Chondrocyte (in vitro differentiated cells): ENCODE data around the gene ZDHHC8. TPM values are rescaled to one million over a fixed set of nuclear protein-coding genes. Genes with fewer than 3 reads are reported as not detected.

Experiments used
- DNase-seq: peaks from one replicate; pipeline ENCODE4 v3.0.0; 2021; ENCODE audit warnings: mixed read lengths, low spot score
- H3K27ac Mint-ChIP-seq: one replicate; pipeline ENCODE4 v1.8.0; 2021; ENCODE audit warnings: mild to moderate bottlenecking, moderate library complexity, mixed read lengths; ENCODE audit not compliant: unreplicated experiment
- H3K27me3 Mint-ChIP-seq: 2 replicates; pipeline ENCODE4 v1.8.0; 2021; ENCODE audit warnings: low read depth, mixed read lengths
- H3K36me3 Mint-ChIP-seq: 2 replicates; pipeline ENCODE4 v1.8.0; 2021; ENCODE audit warnings: low read depth, mixed read lengths
- H3K4me1 Mint-ChIP-seq: 2 replicates; pipeline ENCODE4 v1.8.0; 2021; ENCODE audit warnings: low read depth, mild to moderate bottlenecking, mixed read lengths
- H3K4me3 Mint-ChIP-seq: one replicate; pipeline ENCODE4 v1.8.0; 2021; ENCODE audit warnings: mild to moderate bottlenecking, moderate library complexity, mixed read lengths; ENCODE audit not compliant: unreplicated experiment
- H3K9me3 Mint-ChIP-seq: 2 replicates; pipeline ENCODE4 v1.8.0; 2021; ENCODE audit warnings: low read depth, mixed read lengths
- total RNA-seq: library from RNA; stranded (reverse); gene quantifications from 3 replicates; pipeline ENCODE4 v1.2.1, GENCODE V29; 2021
- TF ChIP-seq, protein P1 (sequence below): fragments of 200-600 bp; sonication (generic); IDR thresholded peaks from 2 replicates; pipeline ENCODE4 v1.5.0; 2021; ENCODE audit warnings: antibody characterized with exemption, mild to moderate bottlenecking, moderate library complexity

Gene ZDHHC8
- total RNA-seq, 1 donor from 2014 or later = 95.2 TPM

DNA sequence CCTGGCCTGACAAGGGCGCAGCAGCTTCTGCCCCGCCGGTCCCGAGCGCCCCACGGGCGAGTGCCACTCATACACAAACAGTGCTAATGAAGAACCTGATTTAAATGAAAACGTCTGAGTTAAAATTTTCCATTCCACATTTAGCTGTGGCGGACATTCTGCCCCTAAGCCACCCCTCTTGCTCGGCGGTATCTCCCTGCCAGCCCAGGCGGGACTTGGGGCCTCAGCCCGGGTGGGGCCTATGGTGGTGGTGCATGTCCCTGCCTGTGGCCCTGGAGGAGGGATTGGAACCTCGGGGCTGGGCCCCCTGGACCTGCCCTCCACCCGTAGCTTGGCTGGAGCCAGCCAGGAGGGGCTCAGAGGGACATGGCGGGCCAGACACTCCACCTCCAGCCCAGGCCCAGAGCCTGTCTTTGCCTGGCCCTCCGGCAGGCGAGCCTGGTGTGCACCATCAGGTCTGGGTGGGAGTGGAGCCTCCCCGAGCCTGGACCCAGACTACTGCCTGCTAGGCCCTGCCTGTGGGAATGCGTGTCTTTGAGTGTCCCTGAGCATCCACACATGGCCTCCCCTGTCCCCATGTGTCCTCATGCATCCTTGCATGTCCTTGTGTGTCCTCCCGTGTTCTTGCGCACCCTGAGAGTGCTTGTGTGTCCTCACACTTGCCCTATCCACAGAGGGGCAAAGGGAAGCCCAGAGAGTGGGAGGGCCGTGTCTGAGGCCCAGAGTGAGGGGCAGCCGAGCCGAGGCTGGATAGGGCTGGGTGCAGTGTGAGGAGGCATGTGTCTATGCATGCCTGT, 4.4 kb downstream of the ZDHHC8 start:
- H3K4me3 Mint-ChIP-seq = no peak overlapping the region
- peak overlapping the region; percentile 59 for H3K27ac Mint-ChIP-seq
- DNase-seq = no peak
- no peaks in the 10 kb centered on the region for H3K27me3 Mint-ChIP-seq
- TF ChIP-seq, protein P1, sequence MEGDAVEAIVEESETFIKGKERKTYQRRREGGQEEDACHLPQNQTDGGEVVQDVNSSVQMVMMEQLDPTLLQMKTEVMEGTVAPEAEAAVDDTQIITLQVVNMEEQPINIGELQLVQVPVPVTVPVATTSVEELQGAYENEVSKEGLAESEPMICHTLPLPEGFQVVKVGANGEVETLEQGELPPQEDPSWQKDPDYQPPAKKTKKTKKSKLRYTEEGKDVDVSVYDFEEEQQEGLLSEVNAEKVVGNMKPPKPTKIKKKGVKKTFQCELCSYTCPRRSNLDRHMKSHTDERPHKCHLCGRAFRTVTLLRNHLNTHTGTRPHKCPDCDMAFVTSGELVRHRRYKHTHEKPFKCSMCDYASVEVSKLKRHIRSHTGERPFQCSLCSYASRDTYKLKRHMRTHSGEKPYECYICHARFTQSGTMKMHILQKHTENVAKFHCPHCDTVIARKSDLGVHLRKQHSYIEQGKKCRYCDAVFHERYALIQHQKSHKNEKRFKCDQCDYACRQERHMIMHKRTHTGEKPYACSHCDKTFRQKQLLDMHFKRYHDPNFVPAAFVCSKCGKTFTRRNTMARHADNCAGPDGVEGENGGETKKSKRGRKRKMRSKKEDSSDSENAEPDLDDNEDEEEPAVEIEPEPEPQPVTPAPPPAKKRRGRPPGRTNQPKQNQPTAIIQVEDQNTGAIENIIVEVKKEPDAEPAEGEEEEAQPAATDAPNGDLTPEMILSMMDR = no peak
- no peaks in the 10 kb centered on the region for H3K9me3 Mint-ChIP-seq
- peaks cover 54% of the 10 kb centered on the region for H3K4me1 Mint-ChIP-seq
- H3K36me3 Mint-ChIP-seq = peaks cover 1% of the 10 kb centered on the region

DNA sequence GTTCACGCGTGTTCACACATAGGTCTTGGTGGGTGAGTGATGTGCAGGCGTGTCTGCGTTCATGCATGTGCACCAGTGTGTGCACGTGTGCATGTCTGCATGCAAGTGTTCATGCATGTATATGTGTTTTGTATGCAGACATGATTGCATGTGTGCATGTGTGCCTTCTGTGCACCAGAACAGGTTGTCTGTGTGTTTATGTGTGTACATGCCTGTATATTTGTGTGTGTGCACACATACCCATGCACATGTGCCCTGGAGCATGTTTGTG, 4.9 kb downstream of the ZDHHC8 start:
- Mint-ChIP-seq H3K4me1 (peaks cover 57% of the 10 kb centered on the region), H3K4me3 (no peak overlapping the region), H3K27ac (no peak overlapping the region), H3K9me3 (no peaks in the 10 kb centered on the region), H3K27me3 (no peaks in the 10 kb centered on the region), H3K36me3 (peaks cover 1% of the 10 kb centered on the region)
- TF ChIP-seq, protein P1 = no peak
- DNase-seq = no peak

DNA sequence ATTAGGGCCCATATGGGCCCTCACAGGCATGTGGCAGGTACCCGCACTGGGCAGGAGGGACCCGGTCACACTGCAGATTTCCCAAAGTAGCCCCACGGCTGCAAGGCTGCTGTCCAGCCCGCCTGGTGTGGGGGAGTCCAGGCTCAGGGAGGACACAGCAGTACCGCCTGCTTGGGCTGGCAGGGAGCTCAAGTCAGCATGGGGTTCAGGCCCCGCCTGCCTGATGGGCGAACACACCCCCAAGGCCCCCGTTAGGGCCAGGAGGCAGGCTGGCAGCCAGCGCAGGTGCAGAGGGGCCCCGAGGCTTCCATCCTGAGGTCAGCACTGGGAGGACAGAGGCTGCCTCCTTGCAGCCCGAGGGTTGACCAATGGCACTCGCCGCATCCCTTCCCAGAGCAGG, 5.5 kb downstream of the ZDHHC8 start:
- Mint-ChIP-seq H3K4me3 (no peak overlapping the region), H3K4me1 (peaks cover 63% of the 10 kb centered on the region), H3K36me3 (peaks cover 1% of the 10 kb centered on the region), H3K27ac (no peak overlapping the region), H3K9me3 (no peaks in the 10 kb centered on the region), H3K27me3 (no peaks in the 10 kb centered on the region)
- no peak for DNase-seq
- TF ChIP-seq, protein P1 = no peak

DNA sequence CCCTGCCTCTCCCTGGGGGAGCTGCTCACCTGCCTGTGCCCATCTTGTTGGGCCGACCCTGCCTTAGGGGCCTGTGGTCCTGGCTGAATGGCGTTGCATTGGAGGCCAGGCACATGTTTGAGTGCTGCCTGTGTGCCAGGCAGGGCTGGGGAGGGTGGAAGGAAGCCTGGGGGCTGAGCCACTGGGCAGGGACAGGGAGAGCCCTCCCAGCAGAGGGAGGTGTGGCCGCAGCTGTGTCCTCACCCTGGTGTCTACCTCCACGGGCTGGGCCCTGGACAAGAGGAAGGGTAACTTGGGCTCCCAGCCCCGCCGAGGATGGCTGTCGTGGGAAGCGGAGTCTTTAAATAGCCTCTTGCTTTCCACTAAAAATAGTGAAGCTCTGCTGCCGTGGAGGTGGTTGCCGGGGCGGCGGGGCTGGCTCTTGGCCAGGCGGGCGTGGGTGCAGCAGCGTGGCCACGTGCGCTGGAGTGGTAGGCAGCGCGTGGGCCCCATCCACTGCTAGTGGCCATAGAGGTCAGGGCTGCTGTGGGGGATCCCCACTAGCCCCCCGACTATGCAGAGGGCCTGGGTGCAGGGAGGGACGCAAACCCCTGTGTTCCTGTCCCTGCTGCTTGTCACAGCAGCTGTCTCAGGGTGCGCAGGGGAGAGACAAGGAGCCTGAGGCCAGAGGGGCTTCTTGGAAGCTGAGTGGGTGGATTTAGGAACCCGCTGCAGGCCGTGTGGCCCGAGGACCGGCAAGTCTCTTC, 6.2 kb downstream of the ZDHHC8 start:
- no peaks in the 10 kb centered on the region for H3K27me3 Mint-ChIP-seq
- peak overlapping the region; percentile 63 for H3K27ac Mint-ChIP-seq
- TF ChIP-seq, protein P1 = no peak
- H3K36me3 Mint-ChIP-seq = peaks cover 1% of the 10 kb centered on the region
- no peak for DNase-seq
- H3K9me3 Mint-ChIP-seq = no peaks in the 10 kb centered on the region
- H3K4me1 Mint-ChIP-seq = peaks cover 61% of the 10 kb centered on the region
- H3K4me3 Mint-ChIP-seq = no peak overlapping the region

DNA sequence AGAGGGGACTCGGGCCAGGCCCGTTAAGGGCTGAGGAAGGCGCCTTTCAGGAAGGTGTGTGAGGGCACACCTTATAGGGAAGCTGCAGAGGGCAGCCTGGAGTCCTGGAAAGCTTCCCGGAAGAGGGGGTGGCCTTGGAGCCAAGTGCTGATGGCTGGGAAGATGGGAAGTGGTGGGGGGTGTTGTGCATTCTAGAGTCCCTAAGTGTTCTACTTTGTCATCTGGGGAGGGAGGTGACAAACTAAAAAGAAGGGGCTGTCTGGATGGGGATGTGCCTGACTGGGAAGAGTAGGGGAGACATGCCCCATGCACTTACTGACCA, 6.8 kb downstream of the ZDHHC8 start:
- Mint-ChIP-seq H3K9me3 (no peaks in the 10 kb centered on the region), H3K36me3 (peaks cover 1% of the 10 kb centered on the region), H3K4me3 (no peak overlapping the region), H3K27me3 (no peaks in the 10 kb centered on the region), H3K4me1 (peaks cover 56% of the 10 kb centered on the region), H3K27ac (peak overlapping the region; percentile 63)
- DNase-seq = no peak
- TF ChIP-seq, protein P1 = no peak
